ENCODE data around the gene TENM4.

Gene TENM4

DNA sequence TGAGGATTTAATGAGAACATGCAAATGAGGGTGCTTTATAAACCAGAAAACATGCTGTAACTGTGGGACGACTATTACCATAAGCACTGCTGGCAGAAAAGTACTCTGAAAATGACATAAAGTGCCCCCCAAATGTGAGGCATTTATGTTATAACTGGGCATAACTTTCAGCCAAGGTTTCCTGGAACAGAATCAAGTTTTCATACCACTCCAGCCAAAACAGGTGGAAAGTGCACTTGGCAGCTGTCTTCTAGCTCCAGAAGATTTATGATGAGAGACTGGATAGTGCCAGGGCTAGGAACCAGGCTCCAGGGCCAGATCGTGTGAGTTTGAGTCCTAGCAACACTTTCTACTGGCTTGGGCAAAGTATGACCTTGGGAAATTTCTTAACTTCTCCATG is 339.2 kb downstream of the TENM4 start:
- in situ Hi-C loops (cut with HindIII; ENCODE audit: low pct_ligation_motif_present, low sequenced_read_pairs) = no loop called here
- H3K36me3 ChIP-seq (replicated peaks) = no peaks in the 10 kb centered on the region
- no peak overlapping the region for H3K27ac ChIP-seq
- TF ChIP-seq, protein P1, sequence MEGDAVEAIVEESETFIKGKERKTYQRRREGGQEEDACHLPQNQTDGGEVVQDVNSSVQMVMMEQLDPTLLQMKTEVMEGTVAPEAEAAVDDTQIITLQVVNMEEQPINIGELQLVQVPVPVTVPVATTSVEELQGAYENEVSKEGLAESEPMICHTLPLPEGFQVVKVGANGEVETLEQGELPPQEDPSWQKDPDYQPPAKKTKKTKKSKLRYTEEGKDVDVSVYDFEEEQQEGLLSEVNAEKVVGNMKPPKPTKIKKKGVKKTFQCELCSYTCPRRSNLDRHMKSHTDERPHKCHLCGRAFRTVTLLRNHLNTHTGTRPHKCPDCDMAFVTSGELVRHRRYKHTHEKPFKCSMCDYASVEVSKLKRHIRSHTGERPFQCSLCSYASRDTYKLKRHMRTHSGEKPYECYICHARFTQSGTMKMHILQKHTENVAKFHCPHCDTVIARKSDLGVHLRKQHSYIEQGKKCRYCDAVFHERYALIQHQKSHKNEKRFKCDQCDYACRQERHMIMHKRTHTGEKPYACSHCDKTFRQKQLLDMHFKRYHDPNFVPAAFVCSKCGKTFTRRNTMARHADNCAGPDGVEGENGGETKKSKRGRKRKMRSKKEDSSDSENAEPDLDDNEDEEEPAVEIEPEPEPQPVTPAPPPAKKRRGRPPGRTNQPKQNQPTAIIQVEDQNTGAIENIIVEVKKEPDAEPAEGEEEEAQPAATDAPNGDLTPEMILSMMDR (IDR thresholded peaks at IDR 0.05; ENCODE audit: low read depth, low read length, missing control alignments) = no peak
- no peak for DNase-seq
- H3K4me3 ChIP-seq (ENCODE audit: low read depth, low read length) = no peak overlapping the region
- H3K27me3 ChIP-seq (replicated peaks) = no peaks in the 10 kb centered on the region

DNA sequence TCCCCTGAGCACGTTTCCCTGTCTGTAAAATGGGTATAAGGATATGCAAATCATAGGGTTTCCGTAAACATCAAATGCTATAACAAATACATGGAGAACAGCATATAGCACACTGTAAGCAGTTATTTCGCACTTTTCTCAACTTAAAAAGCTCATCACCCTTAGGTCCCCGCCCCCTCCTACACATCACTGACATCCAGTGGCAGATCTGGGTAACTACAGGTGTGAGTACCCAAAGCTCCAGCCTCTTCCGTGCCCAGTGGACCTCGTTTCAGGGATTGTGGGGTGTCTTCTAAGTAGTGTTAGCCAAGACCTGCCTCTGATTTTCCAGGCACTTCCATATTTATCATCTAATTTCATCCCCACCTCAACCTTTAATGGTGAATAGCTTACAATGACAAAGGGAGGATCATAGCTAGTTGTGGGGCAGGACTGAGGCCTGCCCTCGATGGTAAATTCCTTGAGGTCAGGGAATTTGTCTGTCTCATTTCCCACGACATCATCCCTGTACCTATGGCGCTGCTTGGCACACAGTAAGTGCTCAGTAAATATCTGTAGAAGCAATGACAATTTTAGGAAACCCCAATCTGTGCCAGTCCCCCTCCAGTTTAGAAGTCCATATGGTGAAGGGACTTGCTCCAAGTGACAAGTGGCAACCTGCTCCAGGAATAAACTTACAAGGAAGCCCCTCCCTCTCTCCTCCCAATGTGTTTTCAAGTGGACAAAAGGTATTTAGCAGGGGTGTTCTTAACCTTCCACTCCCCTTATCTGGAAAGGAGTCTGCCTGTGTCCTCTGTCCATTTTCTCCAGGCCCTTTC is 340.5 kb downstream of the TENM4 start:
- TF ChIP-seq, protein P1 (IDR thresholded peaks at IDR 0.05; ENCODE audit: low read depth, low read length, missing control alignments) = peak; percentile 92
- Histone ChIP-seq H3K4me3 (ENCODE audit: low read depth, low read length) (no peak overlapping the region), H3K27ac (no peak overlapping the region), H3K36me3 (replicated peaks) (no peaks in the 10 kb centered on the region), H3K27me3 (replicated peaks) (no peaks in the 10 kb centered on the region)
- DNase-seq = peak; percentile 33
- in situ Hi-C loops (cut with HindIII; ENCODE audit: low pct_ligation_motif_present, low sequenced_read_pairs) = no loop called here

DNA sequence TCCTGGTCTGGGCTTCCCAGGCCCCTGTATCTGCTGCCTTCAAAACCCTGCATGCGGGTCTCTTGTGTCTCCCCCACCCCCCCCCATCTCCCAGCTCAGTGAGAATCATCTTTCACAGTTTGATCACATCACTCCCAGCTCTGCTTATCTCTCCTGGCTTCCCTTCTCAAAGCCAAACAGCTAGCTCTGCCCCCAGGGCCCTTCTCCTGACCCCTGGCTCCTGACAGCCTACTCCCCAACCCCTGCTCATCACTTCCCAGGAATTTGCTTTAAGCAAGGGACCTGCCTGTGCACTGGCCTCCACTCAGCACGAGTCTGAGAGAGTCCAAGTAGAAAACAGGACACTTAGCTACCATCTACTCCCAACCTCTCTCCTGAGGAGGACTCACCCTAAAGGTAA is 342.7 kb downstream of the TENM4 start:
- DNase-seq = no peak
- no peaks in the 10 kb centered on the region for H3K27me3 ChIP-seq (replicated peaks)
- in situ Hi-C loops (cut with HindIII; ENCODE audit: low pct_ligation_motif_present, low sequenced_read_pairs) = no loop called here
- TF ChIP-seq, protein P1 (IDR thresholded peaks at IDR 0.05; ENCODE audit: low read depth, low read length, missing control alignments) = no peak
- no peak overlapping the region for H3K27ac ChIP-seq
- H3K36me3 ChIP-seq (replicated peaks) = no peaks in the 10 kb centered on the region
- no peak overlapping the region for H3K4me3 ChIP-seq (ENCODE audit: low read depth, low read length)

DNA sequence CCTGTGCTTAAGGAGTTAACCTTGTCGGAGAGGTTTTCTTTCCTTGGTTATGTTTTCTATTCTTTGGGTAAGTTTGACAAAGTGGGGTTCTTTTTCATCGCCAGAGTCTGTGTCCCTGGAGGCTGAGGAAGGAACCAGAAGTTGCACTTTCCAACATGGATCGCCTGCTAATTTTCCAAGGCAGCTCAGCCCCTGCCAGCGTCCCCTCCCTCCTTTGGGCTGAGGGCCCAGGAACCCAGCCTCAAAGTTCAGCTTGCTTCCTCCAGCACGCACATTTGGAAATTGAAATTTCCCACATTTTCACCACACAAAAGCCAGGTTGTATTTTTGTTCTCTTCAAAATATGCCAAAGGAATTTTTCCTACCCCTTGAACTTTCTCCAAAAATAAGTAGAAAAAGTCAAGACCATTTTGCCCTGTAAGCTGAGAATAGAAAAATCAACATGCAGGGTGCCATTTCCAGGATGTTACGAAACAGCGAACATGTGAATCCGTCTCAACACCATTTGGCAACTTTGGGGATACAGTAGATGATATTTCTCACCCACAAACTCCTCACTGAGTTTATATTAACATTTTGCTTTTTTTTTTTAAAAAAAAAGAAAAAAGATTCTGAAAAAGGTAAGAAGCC is 343.5 kb downstream of the TENM4 start:
- no peak overlapping the region for H3K27ac ChIP-seq
- H3K27me3 ChIP-seq (replicated peaks) = no peaks in the 10 kb centered on the region
- in situ Hi-C loops (cut with HindIII; ENCODE audit: low pct_ligation_motif_present, low sequenced_read_pairs) = no loop called here
- H3K4me3 ChIP-seq (ENCODE audit: low read depth, low read length) = no peak overlapping the region
- no peaks in the 10 kb centered on the region for H3K36me3 ChIP-seq (replicated peaks)
- TF ChIP-seq, protein P1 (IDR thresholded peaks at IDR 0.05; ENCODE audit: low read depth, low read length, missing control alignments) = no peak
- no peak for DNase-seq

DNA sequence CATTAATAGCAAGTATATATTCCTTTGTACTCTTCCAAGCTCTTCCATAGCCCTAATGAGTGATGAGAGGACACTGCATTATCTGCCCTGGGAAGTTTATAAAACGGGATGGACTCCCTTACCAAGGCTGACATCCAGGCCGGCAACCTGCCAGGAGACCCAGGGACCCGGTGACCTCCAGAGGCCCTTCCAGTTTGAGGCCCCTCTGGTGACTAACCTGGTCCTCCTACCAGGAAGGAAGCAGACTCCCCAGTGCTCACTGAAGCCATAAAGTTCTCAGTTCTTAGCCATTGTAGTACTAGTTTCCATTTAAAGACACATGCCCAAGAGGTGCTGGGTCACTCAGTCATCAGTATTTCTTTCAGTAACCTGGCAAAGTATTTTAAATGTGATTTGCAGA is 345.4 kb downstream of the TENM4 start:
- no peaks in the 10 kb centered on the region for H3K36me3 ChIP-seq (replicated peaks)
- no peaks in the 10 kb centered on the region for H3K27me3 ChIP-seq (replicated peaks)
- in situ Hi-C loops (cut with HindIII; ENCODE audit: low pct_ligation_motif_present, low sequenced_read_pairs) = no loop called here
- DNase-seq = no peak
- TF ChIP-seq, protein P1 (IDR thresholded peaks at IDR 0.05; ENCODE audit: low read depth, low read length, missing control alignments) = no peak
- H3K27ac ChIP-seq = no peak overlapping the region
- H3K4me3 ChIP-seq (ENCODE audit: low read depth, low read length) = no peak overlapping the region

Data from brain microvascular endothelial cell (primary cell).